Embryonic facial prominence (tissue), 1 donor: ENCODE measurements around the gene SBK3.
A peak's percentile ranks its signal among the peaks of the same experiment; 100 is the strongest.
"Not testable (repeated sequence)": the region's sequence is repeated elsewhere in the genome, so short reads cannot be mapped to it uniquely, and the experiment has no call there.

ENCODE experiments used
- DNase-seq: peaks from one replicate; pipeline ENCODE4 v3.0.0-alpha.2; 2016; ENCODE audit errors: extremely low spot score

Gene SBK3

DNA sequence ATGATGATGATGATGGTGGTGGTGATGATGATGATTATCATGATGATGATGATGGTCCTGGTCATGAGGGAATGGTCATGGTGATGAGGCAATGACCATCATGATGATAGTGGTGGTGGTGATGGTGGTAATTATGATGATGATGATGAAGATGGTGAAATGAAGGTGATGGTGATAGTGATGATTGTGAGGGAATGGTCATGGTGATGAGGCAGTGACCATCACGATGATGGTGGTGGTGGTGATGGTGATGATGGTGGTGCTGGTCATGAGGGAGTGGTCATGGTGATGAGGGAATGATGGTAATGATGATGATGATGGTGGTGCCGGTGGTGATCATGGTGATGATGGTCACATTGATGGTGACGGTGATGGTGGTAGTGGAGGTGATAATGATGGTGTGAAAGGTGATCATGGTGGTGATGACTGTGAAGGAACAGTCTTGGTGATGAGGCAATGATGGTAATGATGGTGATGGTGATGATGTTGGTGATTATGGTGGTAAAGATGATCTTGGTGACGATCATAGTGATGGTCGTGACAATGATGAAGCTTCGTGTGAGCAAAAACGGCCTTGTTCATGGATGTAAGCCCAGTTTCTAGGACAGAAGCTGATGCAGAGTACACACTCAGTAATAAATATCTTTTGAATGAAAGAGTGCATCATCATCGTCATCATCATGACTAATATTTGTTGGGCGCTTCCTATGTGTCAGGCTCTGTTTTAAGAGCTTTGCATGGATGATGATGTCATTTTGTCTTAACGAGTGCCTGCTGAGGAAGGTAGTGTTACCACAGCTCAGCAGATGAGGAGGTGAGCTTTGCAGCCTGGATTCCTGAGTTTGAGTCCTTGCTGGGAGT lies 25.7 kb downstream of the SBK3 start:
- DNase-seq: no peak

DNA sequence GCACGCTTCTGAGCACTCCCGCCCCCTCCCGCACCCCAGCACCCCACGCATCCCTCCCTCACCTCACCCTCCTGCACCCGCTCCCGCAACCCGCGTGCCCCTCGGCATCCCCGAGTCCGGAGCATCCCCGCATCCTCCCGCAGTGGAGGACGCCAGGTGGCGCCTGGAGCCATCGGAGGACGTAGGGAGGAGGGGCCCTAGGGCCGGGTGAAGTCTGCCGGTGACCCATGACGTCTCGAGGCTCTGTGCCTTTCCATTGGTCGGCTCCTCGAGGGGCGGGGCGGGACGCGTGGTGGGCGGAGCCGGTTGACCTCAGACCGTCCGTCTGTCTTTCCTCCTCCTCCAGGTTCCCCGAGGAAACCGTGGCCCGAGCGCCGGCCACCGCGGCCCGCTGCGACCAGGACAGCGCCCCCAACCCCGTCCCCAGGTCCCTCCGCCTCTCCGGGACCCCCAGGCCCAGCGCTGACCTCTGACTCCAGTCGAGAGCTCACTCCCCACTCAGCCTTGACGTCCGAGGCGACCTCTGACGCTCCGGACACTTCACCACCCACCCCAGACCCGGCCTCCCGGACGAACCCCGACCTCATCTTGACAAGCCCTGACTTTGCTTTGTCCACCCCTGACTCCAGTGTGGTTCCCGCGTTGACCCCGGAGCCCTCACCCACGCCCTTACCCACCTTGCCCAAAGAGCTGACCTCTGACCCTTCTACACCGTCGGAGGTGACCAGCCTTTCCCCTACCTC lies 28.3 kb downstream of the SBK3 start:
- DNase-seq: peak; percentile 71

DNA sequence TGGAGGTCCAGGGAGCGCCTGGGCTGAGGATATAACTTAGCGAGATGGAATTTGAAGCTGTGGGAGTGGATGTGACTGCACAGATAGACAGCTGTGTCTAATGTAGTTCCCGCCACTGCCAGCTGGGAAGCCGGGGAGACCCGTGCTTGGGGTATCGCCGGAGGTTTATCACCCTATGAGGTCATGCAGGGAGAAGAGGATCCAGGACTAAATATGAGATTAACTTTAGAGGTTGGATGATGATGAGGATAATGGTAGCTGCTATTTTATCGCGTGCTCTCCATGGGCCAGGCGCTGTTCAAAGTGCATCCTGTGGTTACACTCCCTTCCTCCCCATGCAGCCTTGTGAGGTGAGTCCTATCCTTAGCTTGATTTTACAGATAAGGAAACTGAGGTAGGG lies 37.2 kb downstream of the SBK3 start:
- no peak for DNase-seq

DNA sequence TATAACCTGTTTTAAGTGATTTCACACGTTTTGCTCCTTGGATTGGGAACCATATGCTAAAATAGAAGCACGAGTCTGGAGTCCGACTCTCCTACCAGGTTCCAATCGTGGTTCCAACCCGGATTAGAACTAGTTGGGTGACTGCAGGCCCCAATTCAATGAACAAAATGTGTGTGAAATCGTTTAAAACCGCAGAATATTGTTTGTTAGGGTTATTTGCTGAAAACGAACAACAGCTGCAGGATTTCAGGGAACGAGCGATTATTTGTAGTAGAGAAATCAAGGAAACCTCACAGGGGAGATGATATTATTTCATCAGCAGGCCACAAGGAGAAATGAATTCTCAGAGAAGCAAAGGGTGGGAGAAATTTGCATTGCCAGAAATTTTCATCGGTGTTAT lies 40.4 kb downstream of the SBK3 start:
- DNase-seq: no peak

DNA sequence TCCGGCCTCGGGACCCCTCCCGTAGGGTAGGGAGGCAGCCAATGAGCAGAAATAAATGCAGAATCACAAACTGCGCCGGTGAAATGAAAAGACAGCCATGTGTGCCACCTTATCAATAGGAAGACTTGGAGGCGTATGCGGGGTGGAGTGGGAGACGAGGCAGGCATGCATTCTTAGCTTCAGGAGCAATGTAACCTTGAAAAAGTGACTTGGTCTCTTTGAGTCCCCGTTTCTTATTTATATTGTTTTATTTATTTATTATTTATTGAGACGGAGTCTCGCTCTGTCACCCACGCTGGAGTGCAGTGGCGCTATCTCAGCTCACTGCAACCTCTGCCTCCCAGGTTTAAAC lies 41.1 kb downstream of the SBK3 start:
- DNase-seq: no peak

DNA sequence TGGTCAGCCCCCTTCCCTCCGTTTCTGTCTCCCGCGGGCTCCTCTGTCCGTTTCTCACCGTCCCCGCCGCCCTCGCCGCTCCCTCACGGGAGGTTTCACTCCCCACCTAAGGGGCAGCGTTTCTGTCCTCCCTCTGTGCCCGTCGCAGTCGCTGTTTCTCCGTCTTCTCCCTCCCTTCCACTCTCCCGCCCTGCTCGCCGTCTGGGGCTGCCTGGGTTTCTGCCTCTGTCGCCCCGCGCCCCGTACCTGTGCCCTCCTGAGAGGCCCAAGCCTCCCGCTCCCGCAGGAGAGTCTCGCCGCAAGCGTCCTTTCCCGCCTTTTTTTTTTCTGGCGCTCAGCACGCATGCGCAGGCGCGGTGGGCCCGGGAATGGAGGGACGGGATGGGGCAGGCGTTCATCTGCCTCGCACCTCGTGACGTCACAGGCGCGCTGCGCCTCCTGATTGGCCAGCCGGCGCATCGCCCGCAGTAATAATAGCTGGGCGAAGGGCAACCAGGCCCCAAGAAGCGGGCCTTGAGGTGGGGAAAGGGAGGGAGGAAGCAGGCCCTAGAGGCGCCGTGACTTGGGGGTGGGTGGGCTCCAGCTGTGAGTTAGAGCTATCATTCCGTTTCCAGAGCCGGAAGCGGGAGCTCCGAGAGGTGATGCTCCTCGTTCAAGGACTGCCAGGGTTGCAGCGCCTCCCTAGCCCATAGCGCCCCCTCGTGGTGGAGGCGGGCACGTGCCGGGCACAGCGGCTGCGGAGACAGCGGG lies 41.7 kb downstream of the SBK3 start:
- DNase-seq: peak; percentile 47

DNA sequence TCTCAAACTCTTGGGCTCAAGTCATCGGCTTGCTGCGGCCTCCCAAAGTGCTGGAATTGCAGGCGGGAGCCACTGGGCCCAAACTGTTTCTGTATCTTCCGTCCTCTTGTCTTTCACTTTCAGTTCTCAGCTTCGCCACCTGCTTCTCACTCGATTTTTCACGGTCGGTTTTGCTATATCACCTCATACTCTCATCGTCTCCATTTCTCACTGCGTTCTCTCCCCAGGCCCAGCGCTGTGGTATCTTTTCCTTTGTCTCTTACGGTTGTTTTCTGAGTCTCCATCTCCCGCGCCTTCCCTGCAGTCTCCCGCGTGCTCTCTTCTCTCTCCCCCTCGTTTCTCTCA lies 42.2 kb downstream of the SBK3 start:
- DNase-seq: no peak

DNA sequence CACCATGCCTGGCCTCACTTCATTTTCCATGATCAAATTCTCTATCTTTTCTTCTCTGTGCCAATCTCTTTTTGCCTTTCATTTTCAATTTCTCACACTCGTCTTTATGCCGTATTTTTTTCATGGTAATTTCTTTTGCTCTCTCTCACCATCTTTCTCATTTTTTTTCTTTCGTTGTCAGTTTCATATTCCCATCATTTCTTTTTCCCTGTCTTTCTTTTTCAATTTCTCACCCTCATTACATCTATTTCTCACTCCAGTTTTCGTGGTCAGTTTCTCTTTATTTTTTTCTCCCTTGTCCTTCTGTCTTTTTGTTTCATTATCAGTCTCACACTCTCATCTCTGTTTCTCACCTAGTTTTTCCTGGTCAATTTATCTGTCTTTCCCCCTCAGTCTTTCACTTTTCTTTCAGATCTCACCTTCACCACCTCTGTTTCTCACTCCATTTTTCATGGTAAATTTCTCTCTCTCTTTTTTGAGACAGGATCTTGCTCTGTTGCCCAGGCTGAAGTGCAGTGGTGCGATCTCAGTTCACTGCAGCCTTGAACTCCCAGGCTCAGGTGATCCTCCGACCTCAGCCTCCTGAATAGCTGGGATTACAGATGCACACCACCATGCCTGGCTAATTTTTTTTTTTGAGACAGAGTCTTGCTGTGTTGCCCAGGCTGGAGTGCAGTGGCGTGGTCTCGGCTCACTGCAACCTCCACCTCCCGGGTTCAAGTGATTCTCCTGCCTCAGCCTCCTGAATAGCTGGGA lies 43.0 kb downstream of the SBK3 start:
- DNase-seq: no peak

DNA sequence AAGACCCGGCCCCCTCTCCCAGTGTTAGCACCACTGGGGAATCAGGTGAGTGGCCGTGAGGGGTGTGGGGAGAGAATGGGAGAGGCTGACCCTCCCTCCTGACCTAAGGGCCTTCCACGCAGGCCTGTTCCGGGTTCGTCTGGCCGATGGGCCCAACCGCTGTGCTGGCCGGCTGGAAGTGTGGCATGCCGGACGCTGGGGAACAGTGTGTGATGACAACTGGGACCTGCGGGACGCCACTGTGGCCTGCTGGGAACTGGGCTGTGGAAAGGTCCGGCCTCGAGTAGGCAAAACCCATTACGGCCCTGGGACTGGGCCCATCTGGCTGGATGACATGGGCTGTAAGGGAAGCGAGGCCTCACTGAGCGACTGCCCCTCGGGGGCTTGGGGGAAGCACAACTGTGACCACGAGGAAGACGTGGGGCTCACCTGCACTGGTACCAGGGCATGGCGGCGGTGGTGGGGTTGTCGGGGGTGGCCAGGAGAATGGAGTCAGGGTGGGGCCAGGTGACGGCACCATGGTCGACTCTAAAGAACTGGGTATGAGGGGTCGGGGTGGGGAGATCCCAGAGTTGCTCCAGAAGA lies 44.9 kb downstream of the SBK3 start:
- DNase-seq: no peak

DNA sequence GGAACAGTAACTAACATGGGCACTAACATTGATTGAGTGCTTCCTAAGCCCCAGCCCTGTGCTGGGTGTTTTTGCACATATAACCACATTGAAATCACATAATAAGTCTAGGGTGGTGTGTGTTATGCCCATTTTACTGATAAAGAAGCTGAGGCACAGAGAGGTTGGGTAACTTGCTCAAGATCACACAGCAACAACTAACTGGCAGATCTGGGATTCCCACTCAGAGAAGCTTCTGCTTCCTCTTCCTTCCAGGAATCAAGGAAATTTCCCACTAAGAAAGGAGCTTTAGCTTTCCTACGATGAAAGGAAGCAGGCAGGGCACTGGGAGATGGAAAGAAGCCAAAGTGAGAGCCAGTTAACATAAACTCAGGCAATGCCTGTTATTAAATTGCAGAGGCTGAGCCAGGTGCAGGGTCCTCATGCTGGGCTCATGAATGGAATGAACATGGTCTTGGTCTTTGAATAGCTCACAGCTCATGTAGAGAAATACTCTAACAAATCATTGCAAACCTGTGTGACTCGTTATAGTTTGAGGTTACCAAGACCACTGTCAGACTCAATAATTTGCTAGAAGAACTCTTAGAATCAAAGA lies 47.0 kb downstream of the SBK3 start:
- DNase-seq: no peak

DNA sequence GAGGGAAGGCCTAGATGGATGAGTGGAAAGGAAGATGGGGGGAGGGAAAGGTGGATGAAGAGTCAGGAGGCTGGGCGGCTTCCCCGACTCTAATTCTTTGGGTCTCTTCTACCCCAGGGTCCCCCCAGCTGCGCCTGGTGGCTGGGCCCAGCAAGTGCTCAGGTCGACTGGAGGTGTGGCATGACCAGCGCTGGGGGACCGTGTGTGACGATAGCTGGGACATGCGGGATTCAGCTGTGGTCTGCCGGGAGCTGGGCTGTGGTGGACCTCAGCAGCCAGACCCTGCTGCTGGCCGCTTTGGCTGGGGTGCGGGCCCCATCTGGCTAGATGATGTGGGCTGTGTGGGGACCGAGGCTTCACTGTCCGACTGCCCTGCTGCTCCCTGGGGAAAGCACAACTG lies 47.6 kb downstream of the SBK3 start:
- no peak for DNase-seq

DNA sequence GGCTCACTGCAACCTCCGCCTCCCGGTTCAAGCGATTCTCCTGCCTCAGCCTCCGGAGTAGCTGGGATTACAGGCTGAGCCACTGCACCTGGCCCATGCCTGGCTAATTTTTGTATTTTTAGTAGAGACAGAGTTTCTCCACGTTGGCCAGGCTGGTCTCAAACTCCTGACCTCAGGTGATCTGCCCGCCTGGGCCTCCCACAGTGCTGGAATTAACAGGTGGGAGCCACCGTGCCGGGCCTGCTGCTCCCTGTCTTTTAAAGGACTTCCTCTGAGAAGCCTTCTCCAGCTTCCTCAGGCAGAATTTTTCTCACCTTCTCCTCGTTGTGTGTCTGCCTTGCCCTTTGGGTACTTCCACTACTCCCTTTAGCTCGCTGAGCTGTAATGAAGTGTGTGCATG lies 48.5 kb downstream of the SBK3 start:
- DNase-seq: not testable (repeated sequence)

DNA sequence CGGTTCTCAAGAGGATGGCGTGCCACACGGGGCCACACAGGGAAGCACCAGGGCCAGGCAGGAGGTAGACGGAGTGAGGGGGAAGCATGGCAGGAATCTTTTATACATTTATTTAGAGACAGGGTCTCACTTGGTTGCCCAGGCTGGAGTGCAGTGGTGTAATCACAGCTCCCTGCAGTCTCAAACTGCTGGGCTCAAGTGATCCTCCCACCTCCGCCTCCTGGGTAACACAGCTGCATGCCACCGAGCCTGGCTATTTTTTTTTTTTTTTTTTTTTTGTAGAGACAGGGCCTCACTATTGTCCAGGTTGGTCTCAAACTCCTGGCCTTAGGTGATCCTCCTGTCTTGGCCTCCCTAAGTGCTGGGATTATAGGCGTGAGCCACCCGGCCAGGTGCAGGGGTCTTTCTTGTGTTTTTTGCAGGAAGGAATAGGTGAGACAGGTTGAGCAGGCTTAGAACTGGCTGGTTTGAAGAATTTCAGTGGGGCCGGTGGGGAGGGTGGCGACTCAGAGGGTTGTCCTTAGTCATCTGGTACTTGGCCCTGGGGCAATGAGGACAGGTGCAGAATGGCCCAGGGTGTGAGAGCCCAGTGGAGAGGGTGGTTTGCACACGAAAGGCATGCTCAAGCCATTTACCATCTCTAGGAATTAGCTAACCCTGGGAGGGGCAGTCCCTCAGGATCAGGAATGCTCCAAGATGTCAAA lies 49.5 kb downstream of the SBK3 start:
- no peak for DNase-seq

DNA sequence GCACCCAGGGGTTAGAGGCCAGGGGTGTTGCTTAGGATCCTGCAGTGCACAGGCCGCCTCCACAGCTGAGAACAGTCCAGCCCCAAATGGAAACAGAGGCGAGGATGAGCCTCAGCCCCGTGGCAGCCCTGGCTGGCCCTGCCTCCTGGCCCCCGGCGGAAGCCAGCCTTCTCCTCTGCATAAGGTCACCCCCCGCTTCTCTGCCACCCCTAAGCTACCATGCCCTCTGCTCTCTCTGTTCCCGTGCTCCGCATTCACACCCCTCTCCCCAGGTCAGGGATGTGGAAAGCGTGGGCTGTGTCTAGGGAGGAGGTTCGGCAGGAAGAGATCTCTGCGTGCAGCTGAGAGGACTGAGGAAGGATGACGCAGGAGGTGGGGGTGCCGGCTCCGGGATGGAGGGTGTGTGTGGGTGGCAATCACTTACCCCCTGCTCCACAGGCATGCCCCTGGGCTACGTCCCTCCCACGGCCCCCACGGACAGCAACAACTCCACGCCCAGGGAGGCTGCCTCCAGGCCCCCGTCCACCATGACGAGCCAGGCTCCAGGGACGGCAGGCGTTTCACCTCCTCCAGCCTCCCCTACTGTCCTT lies 51.1 kb downstream of the SBK3 start:
- no peak for DNase-seq

DNA sequence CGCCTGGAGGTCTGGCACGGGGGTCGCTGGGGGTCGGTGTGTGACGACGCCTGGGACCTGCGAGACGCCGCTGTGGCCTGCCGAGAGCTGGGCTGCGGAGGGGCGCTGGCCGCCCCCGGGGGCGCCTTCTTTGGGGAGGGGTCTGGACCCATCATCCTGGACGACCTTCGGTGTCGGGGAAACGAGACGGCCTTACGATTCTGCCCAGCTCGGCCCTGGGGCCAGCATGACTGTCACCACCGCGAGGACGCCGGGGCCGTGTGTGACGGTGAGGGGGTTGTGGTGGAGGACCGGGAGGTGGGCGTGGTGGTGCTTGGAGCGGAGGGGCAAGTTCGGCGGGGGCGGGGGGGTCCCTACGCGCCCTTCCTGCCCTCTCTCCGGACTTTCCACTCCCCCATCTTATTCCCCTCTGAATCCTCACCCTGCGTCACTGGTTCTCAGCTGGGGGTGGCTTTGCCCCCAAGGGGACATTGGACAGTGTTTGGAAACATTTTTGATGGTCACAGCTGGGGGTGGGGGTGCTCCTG lies 51.6 kb downstream of the SBK3 start:
- DNase-seq: no peak

DNA sequence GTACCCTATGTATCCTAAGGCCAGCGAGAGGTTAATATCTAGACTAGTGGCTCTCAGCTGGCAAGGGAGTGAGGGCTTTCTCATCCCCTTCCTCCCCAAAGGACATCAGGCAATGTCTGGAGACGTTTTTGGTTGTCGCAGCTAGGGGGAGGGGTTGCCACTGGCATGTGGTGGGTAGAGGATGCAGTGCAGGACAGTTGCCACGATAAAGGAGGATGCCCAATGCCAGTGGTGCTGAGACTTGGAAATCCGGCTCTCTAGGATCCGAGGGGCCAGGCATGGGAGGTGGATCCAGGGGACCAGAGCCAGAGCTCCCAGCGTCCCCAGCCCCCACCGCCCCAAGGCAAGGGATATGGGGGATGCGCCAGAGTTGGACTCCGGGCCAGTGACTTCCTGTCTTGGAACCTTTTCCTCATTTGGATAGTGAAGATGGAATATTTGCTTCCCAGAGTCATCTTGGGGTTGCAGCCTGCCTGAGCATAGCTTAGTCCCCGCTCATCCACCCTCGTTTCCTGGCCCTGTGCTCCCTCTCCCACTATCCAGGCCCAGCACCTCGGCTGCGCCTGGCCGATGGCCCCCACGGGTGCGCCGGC lies 52.2 kb downstream of the SBK3 start:
- no peak for DNase-seq

DNA sequence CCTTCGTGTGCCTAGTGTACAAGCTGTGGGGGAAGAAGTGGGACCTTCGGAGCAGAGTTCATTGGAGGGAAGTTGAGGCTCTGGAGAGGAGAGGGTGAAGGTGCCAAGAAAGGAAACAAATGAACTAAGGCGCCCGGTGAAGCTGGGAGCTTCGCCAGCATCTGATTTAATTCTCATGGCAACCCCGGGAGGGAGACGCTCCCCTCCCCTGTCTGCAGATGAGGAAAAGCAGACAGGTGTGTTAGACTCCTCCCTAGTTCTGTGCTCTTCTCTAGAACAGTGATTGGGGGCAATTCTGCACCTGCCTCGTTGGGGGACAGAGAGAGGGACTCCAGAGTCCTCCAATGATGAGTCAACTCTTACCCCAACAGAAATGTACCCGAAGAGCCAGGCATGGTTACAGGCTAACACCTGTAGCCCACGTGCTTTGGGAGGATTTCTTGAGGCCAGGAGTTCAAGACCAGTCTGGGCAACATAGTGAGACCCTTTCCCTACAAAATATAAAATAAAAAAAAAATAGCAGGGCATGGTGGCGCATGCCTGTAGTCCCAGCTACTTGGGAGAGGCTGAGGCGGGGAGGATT lies 52.9 kb downstream of the SBK3 start:
- DNase-seq: no peak

DNA sequence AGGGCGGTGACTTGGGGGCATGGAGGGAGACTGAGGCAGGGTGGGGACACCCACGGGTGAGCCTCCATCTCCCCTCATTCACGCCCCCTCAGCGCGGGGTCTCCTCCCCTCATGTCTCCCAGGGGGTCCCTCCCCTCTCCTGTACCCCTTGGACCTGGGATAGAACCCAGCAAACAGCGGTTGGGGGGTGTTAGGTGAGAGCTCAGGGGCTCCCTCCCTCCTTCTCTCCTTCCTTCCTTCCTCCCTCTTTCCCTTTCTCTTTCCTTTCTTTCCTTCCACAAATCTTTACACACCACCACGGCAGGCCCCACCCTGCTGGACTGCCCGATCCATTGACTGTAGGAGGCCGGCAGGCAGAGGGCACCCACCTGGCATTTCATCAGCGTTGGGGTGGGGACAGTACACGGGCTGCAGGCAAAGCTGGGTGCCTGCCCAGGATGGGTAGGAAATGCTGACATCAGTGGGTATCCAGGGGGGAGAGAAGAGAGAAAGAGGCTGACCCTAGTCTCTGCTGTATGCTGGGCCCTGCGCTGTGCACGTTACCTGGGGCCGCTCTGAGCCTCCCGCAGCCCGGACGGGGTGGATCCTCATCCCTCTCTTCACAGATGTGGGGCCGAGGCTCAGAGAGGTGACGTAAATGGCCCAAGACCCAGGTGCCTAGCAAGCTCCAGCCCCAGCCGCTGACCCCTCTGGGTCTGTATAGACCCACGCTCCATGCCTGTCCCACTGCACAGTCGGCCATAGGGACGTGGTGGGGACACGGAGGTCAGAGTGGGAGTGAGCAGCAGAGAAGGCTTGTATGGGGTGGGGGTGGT lies 53.6 kb downstream of the SBK3 start:
- DNase-seq: no peak
